ENCODE measurements around the gene CDKL1.
"Not testable (repeated sequence)": the region's sequence is repeated elsewhere in the genome, so short reads cannot be mapped to it uniquely, and the experiment has no call there.

The CDKL1 gene

DNA sequence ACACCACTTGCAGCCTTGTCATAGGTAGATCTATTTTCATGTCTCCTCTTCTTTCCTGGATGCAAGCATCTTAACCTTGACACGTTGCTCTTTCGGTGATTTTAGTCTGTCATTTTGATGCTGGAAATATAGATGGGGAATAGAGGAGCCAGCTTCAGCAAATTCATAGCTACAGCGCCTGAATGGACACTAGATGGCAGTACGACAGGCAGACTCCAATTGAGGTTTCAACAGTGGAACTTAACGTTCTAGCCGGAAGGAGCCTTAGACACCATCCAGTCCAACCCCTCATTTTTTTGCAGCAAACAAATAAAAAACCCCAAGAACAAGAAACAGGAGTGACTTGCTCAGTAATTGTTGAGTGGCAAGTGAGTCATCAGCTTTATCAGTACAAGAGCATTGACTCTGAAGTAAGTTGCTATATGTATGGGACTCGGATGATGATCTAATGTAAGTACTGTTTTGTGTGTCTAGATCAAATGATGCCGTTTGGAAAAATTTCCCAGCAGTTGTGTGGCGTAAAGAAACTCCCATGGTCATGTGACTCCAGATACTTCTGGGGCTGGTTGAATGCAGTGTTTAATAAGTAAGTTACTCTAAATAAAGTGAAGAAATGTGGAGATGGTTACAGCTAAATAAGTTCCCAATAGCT lies 75.5 kb downstream of the CDKL1 start:
- peak; percentile 65 for DNase-seq

GRCh38 chr14:50320283-50320682 lies 76.4 kb downstream of the CDKL1 start:
- no peak for DNase-seq

GRCh38 chr14:50319721-50320120 lies 77.0 kb downstream of the CDKL1 start:
- DNase-seq, result no peak

DNA sequence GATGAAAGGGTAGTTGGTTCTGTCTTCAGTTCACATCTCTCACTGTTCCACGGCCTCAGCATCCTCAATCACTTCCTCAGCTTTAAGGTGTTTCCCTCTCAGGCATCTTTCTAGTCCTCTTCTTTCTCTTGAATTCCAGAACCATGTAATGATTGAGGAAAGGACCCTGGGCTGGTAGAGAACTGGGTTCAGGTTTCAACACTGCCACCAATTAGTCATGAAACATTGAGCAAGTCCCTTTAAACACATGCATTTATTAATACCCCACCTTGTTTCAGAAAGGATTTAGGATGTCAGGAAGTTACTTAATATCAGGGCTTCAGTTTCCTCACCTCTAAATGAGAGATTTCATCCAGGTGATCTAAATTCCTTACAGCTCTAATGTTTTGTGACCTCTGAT lies 77.4 kb downstream of the CDKL1 start:
- DNase-seq, result no peak

GRCh38 chr14:50318031-50318626 lies 78.6 kb downstream of the CDKL1 start:
- no peak for DNase-seq

DNA sequence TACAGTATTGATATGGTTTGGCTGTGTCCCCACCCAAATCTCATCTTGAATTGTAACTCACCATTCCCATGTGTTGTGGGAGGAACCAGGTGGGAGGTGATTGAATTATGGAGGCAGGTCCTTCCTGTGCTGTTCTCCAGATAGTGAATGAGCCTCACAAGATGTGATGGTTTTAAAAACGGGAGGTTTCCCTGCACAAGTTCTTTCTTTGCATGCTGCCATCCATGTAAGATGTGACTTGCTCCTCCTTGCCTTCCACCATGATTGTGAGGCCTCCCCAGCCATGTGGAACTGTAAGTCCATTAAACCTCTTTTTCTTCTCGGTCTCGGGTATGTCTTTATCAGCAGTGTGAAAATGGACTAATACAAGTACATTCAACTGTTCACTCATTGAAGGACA lies 82.6 kb downstream of the CDKL1 start:
- not testable (repeated sequence) for DNase-seq

DNA sequence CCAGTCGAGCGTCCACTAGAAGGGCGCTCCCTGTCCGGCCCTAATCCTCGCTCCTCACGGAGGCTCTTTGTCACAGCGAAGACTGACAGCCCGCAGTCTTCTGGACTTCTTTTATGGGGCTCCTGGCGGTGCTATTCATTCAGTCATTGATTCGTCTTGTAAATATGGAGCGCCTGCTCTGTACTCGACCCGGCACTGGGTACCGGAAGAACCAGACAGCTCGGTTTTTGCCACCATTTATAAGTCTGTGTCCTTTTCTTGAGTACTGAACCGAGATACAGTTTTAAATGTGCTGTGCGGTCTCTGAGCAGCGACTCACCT lies 84.0 kb downstream of the CDKL1 start:
- no peak for DNase-seq

GRCh38 chr14:50311972-50312733 lies 84.5 kb downstream of the CDKL1 start, which contains the start of the genes DMAC2L and L2HGDH:
TSS of gene DMAC2L (plus strand) at chr14:50312324. CDS start at chr14:50321488, 9,164 bp downstream.
TSS of gene L2HGDH (minus strand) at chr14:50312229. CDS start at chr14:50312150, 79 bp downstream.
- peak; percentile 92 for DNase-seq

DNA sequence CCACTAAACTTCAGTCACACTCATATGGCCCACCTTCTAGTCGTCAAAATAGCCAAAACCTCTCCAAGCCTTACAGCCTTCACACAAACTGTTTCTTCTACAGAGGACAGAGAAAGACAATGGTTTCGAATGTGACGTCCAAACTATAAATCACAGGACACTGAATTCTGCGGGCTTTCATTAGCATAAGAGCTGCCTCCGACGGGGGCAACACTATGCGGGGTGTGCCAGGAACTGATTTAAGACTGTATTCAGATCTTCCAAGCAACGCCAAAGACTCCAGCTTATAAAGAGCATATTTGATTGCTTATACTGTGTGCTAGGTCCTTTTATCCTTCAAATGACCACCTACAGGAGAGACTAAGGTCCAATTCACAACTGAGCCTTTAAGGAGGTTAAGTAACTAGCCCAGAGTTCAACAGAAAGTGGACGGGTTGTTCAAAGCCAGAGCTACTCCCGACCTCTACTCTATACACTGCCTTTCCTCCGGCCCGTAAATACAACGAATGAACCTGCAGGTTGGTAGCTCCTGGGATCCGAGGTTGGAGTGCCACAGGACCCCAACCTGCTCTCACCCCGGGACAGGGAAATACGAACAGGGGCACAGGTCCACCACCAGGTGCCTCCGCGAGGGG lies 85.2 kb downstream of the CDKL1 start:
- no peak for DNase-seq

DNA sequence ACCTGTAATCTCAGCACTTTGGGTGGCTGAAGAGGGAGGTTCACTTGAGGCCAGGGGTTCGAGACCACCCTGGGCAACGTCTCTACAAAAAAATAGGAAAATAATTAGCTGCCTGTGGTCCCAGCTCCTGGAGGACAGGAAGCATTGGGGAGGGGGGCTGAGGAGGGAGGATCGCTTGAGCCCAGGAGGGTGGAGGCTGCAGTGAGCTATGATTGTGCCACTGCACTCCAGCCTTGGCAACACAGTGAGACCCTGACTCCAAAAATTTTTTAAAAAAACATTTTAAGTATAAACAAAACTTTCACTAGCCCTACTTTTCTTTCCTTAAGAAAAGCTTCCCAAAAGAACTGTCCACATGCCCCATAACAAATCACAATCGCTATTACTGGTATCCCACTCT lies 86.2 kb downstream of the CDKL1 start:
- no peak for DNase-seq

GRCh38 chr14:50308363-50308915 lies 88.2 kb downstream of the CDKL1 start:
- DNase-seq, result no peak

DNA sequence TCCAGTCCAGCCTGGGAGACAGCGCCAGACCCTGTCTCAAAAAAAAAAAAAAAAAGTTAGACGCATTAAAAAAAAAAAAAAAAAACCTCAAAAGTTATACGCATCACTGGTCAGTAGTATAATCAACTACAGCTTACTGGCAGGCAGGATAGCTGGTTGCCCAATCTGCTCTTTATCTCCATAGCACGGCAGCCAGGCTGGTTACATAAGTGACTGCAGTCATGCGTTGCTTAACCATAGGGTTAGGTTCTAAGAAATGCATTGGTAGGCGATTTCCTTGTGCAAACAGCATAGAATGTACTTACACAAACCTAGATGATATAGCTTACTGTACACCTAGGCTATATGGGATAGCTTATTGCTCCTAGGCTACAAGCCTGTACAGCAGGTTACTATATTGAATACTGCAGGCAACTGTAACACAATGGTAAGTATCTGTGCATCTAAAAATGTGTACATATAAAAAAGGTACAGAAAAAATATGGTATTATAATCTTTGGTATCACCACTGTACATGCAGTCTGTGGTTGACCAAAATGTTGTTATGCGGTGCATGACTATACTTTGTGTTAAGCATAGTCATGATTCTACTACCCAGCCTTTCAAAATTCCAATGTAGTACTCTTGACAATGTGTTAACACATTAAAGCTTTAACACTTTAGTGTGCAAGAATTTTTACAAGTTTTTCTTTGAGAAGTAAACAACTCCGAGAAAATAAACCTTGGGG lies 92.8 kb downstream of the CDKL1 start:
- DNase-seq, result no peak

DNA sequence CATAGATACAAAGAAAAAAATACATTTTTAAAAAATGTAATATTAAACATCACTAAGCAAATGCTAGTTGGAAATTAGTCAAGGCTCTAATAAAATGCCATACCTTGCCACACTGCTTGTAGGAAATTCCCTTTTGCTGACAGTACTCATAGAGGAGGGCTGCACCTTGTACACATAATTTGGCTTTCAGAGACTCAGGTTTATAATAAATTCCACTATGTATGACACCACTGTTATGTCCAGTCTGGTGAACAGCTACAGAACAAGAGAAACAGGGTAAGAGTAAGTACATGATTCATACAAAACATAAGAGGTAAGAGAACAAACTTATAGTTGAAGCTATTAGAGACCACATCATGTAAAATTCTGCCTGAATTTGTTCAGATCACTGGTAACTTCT lies 94.8 kb downstream of the CDKL1 start:
- DNase-seq, result no peak

- DNase-seq, result no peak
Measured at GRCh38 chr14:50299585-50299984, 97.1 kb downstream of the CDKL1 start.

DNA sequence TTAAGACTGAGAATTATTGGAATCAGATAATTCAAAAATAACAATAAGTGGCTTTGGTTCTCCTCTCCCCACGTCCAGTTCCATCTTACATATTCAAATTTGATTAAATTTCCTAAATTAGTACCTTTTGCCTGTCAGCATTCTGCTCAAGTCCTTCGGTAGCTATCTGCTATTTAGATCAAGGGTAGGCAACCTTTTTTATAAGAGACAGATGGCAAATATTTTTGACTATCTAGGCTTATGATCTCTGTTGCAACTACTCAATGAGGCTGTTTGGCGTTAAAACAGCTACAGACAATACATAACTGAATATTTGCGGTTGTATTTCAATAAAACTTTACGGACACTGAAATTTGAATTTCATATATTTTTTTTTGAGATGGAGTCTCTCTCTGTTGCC lies 106.4 kb downstream of the CDKL1 start:
- DNase-seq, result no peak

DNA sequence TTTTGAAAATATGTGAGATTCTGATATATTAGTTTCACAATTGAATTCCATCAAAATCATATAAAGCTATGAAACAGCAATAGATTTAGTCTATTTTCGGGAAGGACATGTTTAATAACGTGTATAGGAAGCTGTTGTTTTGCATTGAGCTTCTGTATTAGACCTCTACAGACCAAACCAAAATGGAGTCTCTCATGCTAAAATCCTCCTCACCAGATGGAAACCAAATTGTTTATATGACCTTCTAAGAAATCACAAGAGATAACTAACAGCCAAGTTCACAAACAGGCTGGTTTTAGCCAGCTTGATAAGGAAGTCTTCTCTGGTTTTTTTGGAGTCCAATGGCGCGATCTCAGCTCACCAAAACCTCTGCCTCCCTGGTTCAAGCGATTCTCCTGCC lies 108.5 kb downstream of the CDKL1 start:
- no peak for DNase-seq

GRCh38 chr14:50285861-50286260 lies 110.8 kb downstream of the CDKL1 start:
- no peak for DNase-seq
